Measurements from ENCODE around the gene LARP1B.

DNA sequence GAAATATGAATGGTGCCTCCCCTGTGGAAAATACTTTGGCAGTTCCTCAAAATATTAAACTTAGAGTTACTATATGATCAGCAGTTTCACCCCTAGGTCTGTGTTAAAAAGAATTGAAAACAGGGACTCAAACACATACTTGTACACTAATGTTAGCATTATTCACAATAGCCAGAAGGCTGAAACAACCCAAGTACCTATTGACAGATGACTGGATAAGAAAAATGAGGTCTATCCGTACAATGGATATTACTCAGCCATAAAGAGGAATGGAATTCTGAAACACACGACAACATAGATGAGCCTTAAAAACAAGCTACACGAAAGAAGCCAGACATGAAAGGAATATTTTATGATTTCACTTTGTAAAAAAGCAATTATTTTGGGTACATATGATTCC is 171.6 kb downstream of the LARP1B start:
- no peak for TF ChIP-seq EZH2 (IDR thresholded peaks at IDR 0.05; ENCODE audit: borderline replicate concordance, low read depth, low read length, poor library complexity, severe bottlenecking)
- TF ChIP-seq, protein P1, sequence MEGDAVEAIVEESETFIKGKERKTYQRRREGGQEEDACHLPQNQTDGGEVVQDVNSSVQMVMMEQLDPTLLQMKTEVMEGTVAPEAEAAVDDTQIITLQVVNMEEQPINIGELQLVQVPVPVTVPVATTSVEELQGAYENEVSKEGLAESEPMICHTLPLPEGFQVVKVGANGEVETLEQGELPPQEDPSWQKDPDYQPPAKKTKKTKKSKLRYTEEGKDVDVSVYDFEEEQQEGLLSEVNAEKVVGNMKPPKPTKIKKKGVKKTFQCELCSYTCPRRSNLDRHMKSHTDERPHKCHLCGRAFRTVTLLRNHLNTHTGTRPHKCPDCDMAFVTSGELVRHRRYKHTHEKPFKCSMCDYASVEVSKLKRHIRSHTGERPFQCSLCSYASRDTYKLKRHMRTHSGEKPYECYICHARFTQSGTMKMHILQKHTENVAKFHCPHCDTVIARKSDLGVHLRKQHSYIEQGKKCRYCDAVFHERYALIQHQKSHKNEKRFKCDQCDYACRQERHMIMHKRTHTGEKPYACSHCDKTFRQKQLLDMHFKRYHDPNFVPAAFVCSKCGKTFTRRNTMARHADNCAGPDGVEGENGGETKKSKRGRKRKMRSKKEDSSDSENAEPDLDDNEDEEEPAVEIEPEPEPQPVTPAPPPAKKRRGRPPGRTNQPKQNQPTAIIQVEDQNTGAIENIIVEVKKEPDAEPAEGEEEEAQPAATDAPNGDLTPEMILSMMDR (conservative IDR thresholded peaks at IDR 0.05; ENCODE audit: low read depth, low read length): no peak

Measured in A673 (cell line).